Ectodermal cell (in vitro differentiated cells): ENCODE results near the gene ZNF682. TPM values are rescaled to one million over a fixed set of nuclear protein-coding genes. Genes with fewer than 3 reads are reported as not detected.
"Not testable (repeated sequence)": the region's sequence is repeated elsewhere in the genome, so short reads cannot be mapped to it uniquely, and the experiment has no call there.

Experiments used
- H3K27ac ChIP-seq: 2 replicates; pipeline ENCODE4 v1.7.0; 2013; ENCODE audit warnings: mild to moderate bottlenecking, low read depth, low read length; ENCODE audit not compliant: insufficient read depth, poor library complexity, severe bottlenecking
- H3K27me3 ChIP-seq: 2 replicates; pipeline ENCODE4 v1.7.0; 2013; ENCODE audit warnings: mild to moderate bottlenecking, low read length; ENCODE audit not compliant: insufficient read depth, control insufficient read depth, poor library complexity, severe bottlenecking
- H3K36me3 ChIP-seq: one replicate; pipeline ENCODE4 v1.7.0; 2013; ENCODE audit warnings: low read length; ENCODE audit not compliant: control insufficient read depth, insufficient read depth
- H3K4me1 ChIP-seq: one replicate; pipeline ENCODE4 v1.7.0; 2013; ENCODE audit warnings: low read length; ENCODE audit not compliant: control insufficient read depth, insufficient read depth
- H3K4me3 ChIP-seq: 2 replicates; pipeline ENCODE4 v1.7.0; 2013; ENCODE audit warnings: low read depth, low read length, control low read depth; ENCODE audit not compliant: insufficient read depth
- H3K9me3 ChIP-seq: 2 replicates; pipeline ENCODE4 v1.7.0; 2013; ENCODE audit warnings: mild to moderate bottlenecking, low read length, moderate library complexity; ENCODE audit not compliant: control insufficient read depth
- WGBS, 2 experiments: methylation state at CpG; one replicate each; pipeline ENCODE4 v1.1.7; 2013; ENCODE audit warnings: missing lambda C conversion rate in 2 of 2; 5-methylcytosine and 5-hydroxymethylcytosine counted together
- polyA plus RNA-seq, 4 experiments: library from polyadenylated mRNA; stranded (reverse); fragments of 50-300 nt; gene quantifications; one replicate each; pipeline ENCODE4 v1.2.3, GENCODE V29; 2013

ZNF682 gene
- polyA plus RNA-seq (2013, experiment 1 of 4) = 18.0 TPM
- 19.4 TPM for polyA plus RNA-seq (2013, experiment 2 of 4)
- polyA plus RNA-seq (2013, experiment 3 of 4) = 12.3 TPM
- polyA plus RNA-seq (2013, experiment 4 of 4) = 15.8 TPM

DNA sequence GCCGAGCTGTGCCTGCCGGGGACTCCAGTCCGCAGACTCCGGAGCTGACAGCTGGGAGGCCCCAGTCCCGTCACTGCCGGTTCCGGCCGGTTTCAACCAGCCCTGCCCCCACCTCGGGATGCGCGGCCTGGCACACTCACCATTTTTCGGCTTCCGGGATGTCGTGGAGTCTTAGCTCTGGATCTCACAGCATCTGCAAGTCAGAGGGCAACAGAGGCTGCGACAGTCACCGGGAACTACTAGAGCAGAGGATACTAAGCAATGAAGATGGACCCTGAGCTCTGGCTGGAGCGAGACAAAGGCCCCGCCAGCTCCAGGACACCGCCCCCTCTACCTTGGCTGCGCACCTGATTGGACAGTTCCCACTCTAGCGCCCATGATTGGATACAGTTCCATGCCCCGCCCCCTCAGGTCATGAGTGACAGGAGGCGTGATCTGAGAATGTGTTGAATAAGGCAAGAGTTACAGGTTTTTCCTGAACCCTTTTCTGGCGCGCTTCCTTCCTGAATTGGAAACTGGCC, at the start of gene ZNF682:
TSS of gene ZNF682 (minus strand) at position 303 of the 521 bp plus-strand sequence. CDS start at position 143, 160 bp downstream.
- peaks cover 5% of the 10 kb centered on the region for H3K4me1 ChIP-seq
- H3K4me3 ChIP-seq = peak within 1 kb of the TSS; percentile 74
- WGBS, 2 experiments = 1 to 3% methylated on average over 25 of the region's 25 CpGs
- H3K9me3 ChIP-seq = no peaks in the 10 kb centered on the region
- H3K27ac ChIP-seq = peak within 1 kb of the TSS; percentile 100
- H3K27me3 ChIP-seq = no peaks in the 10 kb centered on the region
- no peaks in the 10 kb centered on the region for H3K36me3 ChIP-seq

DNA sequence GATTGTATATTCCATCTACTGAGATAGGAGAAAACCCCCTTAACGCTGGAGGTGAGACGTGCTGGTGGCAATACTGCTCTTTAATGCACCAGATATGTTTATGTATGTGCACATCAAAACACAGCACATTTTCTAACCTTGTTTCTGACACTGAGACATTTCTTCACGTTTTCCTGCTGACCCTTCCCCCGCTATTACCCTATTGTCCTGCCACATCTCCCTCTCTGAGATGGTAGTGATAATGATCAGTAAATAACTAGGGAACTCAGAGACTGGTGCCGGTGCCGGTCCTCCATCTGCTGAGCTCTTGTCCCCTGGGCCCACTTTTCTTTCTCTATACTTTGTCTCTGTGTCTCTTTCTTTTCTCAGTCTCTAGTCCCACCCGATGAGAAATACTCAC, 43.6 kb upstream of the ZNF682 start:
- WGBS, 2 experiments = 51 to 63% methylated on average over 6 of the region's 7 CpGs
- not testable (repeated sequence) for H3K27me3 ChIP-seq, H3K4me3 ChIP-seq, H3K9me3 ChIP-seq, H3K36me3 ChIP-seq
- H3K27ac ChIP-seq = peak overlapping the region; percentile 5
- peaks cover 21% of the 10 kb centered on the region for H3K4me1 ChIP-seq

DNA sequence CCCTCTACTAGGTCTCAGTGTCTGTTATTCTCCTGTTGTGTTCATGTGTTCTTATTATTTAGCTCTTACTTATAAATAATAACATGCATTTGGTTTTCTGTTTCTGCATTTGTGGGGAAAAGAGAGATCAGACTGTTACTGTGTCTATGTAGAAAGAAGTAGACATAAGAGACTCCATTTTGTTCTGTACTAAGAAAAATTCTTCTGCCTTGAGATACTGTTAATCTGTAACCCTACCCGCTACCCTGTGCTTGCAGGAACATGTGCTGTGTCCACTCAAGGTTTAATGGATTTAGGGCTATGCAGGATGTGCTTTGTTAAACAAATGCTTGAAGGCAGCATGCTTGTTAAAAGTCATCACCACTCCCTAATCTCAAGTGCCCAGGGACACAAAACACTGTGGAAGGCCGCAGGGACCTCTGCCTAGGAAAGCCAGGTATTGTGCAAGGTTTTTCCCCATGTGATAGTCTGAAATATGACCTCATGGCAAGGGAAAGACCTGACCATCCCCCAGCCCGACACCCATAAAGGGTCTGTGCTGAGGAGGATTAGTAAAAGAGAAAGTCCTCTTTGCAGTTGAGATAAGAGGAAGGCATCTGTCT, 43.0 kb upstream of the ZNF682 start:
- H3K4me3 ChIP-seq, H3K36me3 ChIP-seq, H3K9me3 ChIP-seq, H3K27me3 ChIP-seq: not testable (repeated sequence)
- Histone ChIP-seq H3K4me1 (peaks cover 21% of the 10 kb centered on the region), H3K27ac (peak overlapping the region; percentile 38)
- WGBS, 2 experiments = 18 to 38% methylated on average over 3 of the region's 3 CpGs

DNA sequence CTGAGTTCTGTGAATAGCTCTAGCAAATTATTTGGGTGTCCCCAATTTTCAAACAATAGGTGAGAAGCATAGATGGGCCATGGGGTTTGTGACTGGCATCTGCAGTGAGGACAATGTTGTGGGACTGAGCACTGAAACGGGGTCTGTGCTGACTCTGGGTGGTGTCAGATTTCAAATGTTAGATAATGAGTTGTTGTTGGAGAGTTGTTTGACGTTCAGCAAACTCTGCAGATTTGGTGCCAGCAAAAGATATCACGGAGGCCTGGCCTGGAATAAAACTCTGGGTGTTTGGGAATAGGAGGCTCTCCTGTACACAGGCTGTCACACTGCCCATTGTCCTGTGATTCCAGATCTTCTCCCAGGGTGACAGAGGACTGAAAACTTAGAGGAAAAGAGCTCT, 41.4 kb upstream of the ZNF682 start:
- 34 to 41% methylated on average over 3 of the region's 3 CpGs for WGBS, 2 experiments
- no peaks in the 10 kb centered on the region for H3K9me3 ChIP-seq
- H3K4me1 ChIP-seq = peaks cover 21% of the 10 kb centered on the region
- H3K36me3 ChIP-seq = peaks cover 5% of the 10 kb centered on the region
- H3K27me3 ChIP-seq = no peaks in the 10 kb centered on the region
- no peak overlapping the region for H3K27ac ChIP-seq
- H3K4me3 ChIP-seq = no peak overlapping the region

DNA sequence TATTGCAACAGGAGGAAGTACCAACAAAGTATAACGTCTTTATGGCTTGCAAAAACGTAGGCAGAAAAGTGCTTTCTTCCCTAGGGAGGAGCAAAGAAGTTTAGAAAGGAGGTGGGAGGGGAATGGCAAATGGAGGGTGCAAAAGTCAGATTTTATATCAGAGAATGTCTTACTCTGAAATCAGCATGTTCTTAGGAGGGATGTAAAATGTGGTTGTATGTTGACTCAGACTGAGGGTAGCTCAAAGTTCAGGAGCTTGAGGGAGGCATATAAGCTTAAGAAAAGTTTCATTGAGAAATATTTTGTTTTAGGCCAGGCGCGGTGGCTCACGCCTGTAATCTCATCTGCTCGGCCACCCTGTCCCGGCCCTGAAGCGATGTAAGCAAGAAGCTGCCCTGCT, 40.2 kb upstream of the ZNF682 start:
- Histone ChIP-seq H3K27me3 (no peaks in the 10 kb centered on the region), H3K36me3 (peaks cover 5% of the 10 kb centered on the region), H3K4me1 (peaks cover 21% of the 10 kb centered on the region), H3K4me3 (peak overlapping the region; percentile 67), H3K9me3 (no peaks in the 10 kb centered on the region), H3K27ac (no peak overlapping the region)
- 41 to 48% methylated on average over 8 of the region's 8 CpGs for WGBS, 2 experiments

DNA sequence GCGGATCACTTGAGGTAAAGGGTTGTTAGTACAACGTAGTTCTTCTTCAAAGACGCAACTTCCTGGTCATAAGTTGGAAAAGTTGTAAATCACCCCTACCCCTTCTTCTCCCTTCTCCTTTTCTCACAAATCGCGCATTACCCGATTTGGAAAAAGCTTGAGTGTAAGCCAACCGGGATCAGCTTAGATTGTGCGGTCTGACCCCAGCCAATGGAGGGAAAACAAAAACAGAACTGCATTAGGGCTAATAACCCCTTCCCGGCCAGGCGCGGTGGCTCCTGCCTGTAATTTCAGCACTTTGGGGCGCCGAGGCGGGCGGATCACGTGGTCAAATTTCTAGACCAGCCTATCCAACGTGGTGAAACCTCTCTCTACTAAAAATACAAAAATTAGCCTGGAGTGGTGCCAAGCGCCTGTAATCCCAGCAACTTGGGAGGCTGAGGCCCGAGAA, 39.3 kb upstream of the ZNF682 start:
- H3K36me3 ChIP-seq = peaks cover under 1% of the 10 kb centered on the region
- no peaks in the 10 kb centered on the region for H3K27me3 ChIP-seq
- WGBS, 2 experiments = 0% methylated on average over 19 of the region's 19 CpGs
- H3K4me1 ChIP-seq = peaks cover 21% of the 10 kb centered on the region
- H3K9me3 ChIP-seq = no peaks in the 10 kb centered on the region
- H3K27ac ChIP-seq = peak overlapping the region; percentile 84
- peak overlapping the region; percentile 67 for H3K4me3 ChIP-seq

DNA sequence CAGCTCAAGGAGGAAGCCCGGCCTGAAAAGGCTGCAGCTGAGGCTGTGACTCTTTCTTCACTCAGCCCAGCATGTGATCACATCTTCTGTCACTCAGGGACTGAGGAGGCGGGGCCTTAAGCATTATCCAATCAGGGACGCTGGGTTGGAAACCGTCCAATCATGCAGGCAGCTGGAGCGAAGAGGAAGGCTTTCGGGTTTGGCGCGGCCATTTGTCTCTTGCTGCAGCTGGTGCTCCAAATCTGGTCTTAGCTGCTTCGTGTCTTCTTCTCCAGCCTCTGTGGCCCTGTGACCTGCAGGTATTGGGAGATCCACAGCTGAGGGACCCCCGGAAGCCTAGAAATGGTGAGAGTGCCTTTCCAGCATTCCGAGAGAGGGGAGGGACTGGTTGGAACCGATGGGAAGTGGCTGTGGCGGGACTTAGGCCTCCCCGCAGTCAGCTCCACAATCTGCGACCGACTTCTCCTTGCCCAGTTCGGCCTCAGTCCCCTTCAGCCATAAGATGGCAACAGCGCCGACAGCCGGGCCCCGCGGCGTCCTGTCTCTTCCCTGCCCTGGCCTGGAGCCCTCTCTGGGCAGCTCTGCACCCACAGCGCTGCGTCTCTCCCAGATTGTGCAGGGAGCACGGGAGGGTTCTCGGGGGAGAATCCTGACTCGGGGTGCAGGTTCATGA, 38.6 kb upstream of the ZNF682 start, which contains the start of gene ZNF90:
TSS of gene ZNF90 (plus strand) at position 210 of the 673 bp plus-strand sequence. CDS start at position 343, 133 bp downstream.
- H3K9me3 ChIP-seq = no peaks in the 10 kb centered on the region
- H3K4me1 ChIP-seq = peaks cover 18% of the 10 kb centered on the region
- peak within 1 kb of the TSS; percentile 84 for H3K27ac ChIP-seq
- no peaks in the 10 kb centered on the region for H3K27me3 ChIP-seq
- no peaks in the 10 kb centered on the region for H3K36me3 ChIP-seq
- 0 to 1% methylated on average over 28 of the region's 28 CpGs for WGBS, 2 experiments
- peak within 1 kb of the TSS; percentile 67 for H3K4me3 ChIP-seq

DNA sequence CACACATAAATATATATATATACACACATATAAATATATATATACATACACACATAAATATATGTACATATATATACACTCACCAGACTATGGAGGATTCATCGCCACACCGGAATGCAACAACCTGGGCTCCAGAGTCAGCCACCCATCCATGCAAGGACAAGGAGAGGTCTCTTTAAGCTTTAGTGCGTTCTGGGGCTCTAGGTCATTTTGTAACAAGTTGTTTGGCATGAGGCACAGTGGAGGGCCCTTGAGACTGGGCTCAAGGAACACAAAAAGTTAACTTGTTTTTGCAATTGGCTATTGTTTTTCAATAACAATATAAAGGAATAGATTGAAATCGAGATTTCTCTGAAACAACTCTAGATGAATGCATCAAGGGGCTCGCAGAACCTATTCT, 33.6 kb upstream of the ZNF682 start:
- Histone ChIP-seq H3K4me3 (no peak overlapping the region), H3K27me3 (no peaks in the 10 kb centered on the region), H3K27ac (no peak overlapping the region), H3K9me3 (no peaks in the 10 kb centered on the region), H3K36me3 (no peaks in the 10 kb centered on the region), H3K4me1 (peaks cover 3% of the 10 kb centered on the region)
- 96% methylated on average over 5 of the region's 5 CpGs for WGBS, 2 experiments

DNA sequence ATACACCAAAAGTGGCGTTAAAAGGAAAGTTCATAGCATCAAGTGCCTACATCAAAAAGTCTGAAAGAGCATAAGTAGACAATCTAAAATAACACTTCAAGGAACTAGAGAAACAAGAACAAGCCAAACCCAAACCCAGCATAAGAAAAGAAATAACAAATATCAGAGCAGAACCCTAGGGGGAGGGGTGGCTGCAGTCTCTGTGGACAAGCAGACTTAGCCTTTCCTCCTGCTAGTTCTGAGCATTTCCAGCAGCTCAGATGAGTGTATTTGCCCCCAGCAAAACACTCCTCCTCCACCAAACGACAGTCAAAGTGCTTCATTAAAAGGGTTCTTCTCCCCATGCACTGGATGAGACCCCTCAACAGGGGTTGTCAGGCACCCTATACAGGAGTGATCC, 31.4 kb upstream of the ZNF682 start:
- H3K27me3 ChIP-seq = no peaks in the 10 kb centered on the region
- WGBS, 2 experiments = 82 to 85% methylated on average over 2 of the region's 2 CpGs
- no peaks in the 10 kb centered on the region for H3K36me3 ChIP-seq
- H3K4me1 ChIP-seq = peaks cover 3% of the 10 kb centered on the region
- no peak overlapping the region for H3K27ac ChIP-seq
- no peak overlapping the region for H3K4me3 ChIP-seq
- H3K9me3 ChIP-seq = no peaks in the 10 kb centered on the region

DNA sequence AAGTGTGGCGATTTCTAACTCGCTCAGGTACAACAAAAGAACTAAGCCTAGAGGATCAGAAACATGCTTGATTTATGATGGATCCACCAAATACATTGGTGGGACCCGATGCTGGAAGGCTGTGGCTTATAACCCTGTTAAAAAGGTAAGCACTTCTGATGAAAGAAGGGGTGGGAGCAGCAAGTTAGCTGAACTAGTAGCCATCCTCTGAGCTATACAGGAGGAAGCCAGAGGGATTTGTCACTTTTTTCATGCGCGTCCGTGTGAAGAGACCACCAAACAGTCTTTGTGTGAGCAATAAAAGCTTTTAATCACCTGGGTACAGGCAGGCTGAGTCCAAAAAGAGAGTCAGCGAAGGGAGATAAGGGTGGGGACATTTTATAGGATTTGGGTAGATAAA, 29.3 kb upstream of the ZNF682 start:
- not testable (repeated sequence) for H3K27ac ChIP-seq, H3K27me3 ChIP-seq, H3K4me1 ChIP-seq, H3K4me3 ChIP-seq, H3K9me3 ChIP-seq, H3K36me3 ChIP-seq
- WGBS, 2 experiments = 49 to 53% methylated on average over 7 of the region's 7 CpGs
